Activated T-helper 17 cell treated with anti-CD3 and anti-CD28 coated beads, Interleukin-2, amount 50 U/mL, for 72 hours (primary cell): ENCODE results near the gene PPP1CC. TPM values are rescaled to one million over a fixed set of nuclear protein-coding genes. Genes with fewer than 3 reads are reported as not detected.
A peak's percentile ranks its signal among the peaks of the same experiment; 100 is the strongest.
"Not testable (repeated sequence)": the region's sequence is repeated elsewhere in the genome, so short reads cannot be mapped to it uniquely, and the experiment has no call there.

Source experiments
- ATAC-seq: fragments of 150-1000 bp; cut with Tn5 transposase; replicated peaks from 2 replicates; pipeline ENCODE4 v1.10.0; 2021; ENCODE audit warnings: mild to moderate bottlenecking, moderate library complexity
- H3K27ac Mint-ChIP-seq: one replicate; pipeline ENCODE4 v1.8.0; 2022; ENCODE audit warnings: mixed read lengths
- H3K27me3 Mint-ChIP-seq: one replicate; pipeline ENCODE4 v1.8.0; 2022; ENCODE audit warnings: mixed read lengths
- H3K36me3 Mint-ChIP-seq: one replicate; pipeline ENCODE4 v1.8.0; 2022; ENCODE audit warnings: low read depth, mild to moderate bottlenecking, mixed read lengths
- H3K4me1 Mint-ChIP-seq: one replicate; pipeline ENCODE4 v1.8.0; 2022; ENCODE audit warnings: mixed read lengths
- H3K4me3 Mint-ChIP-seq: one replicate; pipeline ENCODE4 v1.8.0; 2022; ENCODE audit warnings: mild to moderate bottlenecking, mixed read lengths
- H3K9me3 Mint-ChIP-seq: one replicate; pipeline ENCODE4 v1.8.0; 2022; ENCODE audit warnings: mixed read lengths
- total RNA-seq, 2 donors: library from RNA; stranded (reverse); gene quantifications; one replicate each; pipeline ENCODE4 v1.2.3, GENCODE V29; 2022

Gene PPP1CC
- total RNA-seq, 2 donors from 2014 or later: 185 to 259 TPM

- H3K27ac Mint-ChIP-seq: no peak overlapping the region
- H3K4me1 Mint-ChIP-seq: no peaks in the 10 kb centered on the region
- no peak for ATAC-seq
- no peaks in the 10 kb centered on the region for H3K27me3 Mint-ChIP-seq
- no peaks in the 10 kb centered on the region for H3K9me3 Mint-ChIP-seq
- H3K36me3 Mint-ChIP-seq: no peaks in the 10 kb centered on the region
- H3K4me3 Mint-ChIP-seq: no peak overlapping the region
Measured at GRCh38 chr12:110766311-110767154, 23.8 kb upstream of the PPP1CC start.

- not testable (repeated sequence) for H3K4me3 Mint-ChIP-seq, H3K36me3 Mint-ChIP-seq, H3K27me3 Mint-ChIP-seq, H3K27ac Mint-ChIP-seq, ATAC-seq, H3K9me3 Mint-ChIP-seq, H3K4me1 Mint-ChIP-seq
Measured at GRCh38 chr12:110765572-110765971, 22.9 kb upstream of the PPP1CC start.

- Mint-ChIP-seq H3K27ac (no peak overlapping the region), H3K36me3 (no peaks in the 10 kb centered on the region), H3K9me3 (no peaks in the 10 kb centered on the region), H3K4me3 (no peak overlapping the region), H3K4me1 (no peaks in the 10 kb centered on the region), H3K27me3 (no peaks in the 10 kb centered on the region)
- ATAC-seq: no peak
Measured at GRCh38 chr12:110765111-110765510, 22.4 kb upstream of the PPP1CC start.

- Mint-ChIP-seq H3K9me3 (no peaks in the 10 kb centered on the region), H3K27ac (no peak overlapping the region), H3K27me3 (no peaks in the 10 kb centered on the region), H3K4me1 (no peaks in the 10 kb centered on the region), H3K36me3 (no peaks in the 10 kb centered on the region), H3K4me3 (no peak overlapping the region)
- no peak for ATAC-seq
Measured at GRCh38 chr12:110763583-110763982, 20.9 kb upstream of the PPP1CC start.

GRCh38 chr12:110762891-110763290 is 20.2 kb upstream of the PPP1CC start:
- H3K4me1 Mint-ChIP-seq: no peaks in the 10 kb centered on the region
- H3K36me3 Mint-ChIP-seq: no peaks in the 10 kb centered on the region
- ATAC-seq: peak; percentile 40
- no peaks in the 10 kb centered on the region for H3K9me3 Mint-ChIP-seq
- H3K4me3 Mint-ChIP-seq: no peak overlapping the region
- H3K27ac Mint-ChIP-seq: no peak overlapping the region
- H3K27me3 Mint-ChIP-seq: no peaks in the 10 kb centered on the region

- H3K36me3 Mint-ChIP-seq: no peaks in the 10 kb centered on the region
- H3K9me3 Mint-ChIP-seq: no peaks in the 10 kb centered on the region
- H3K27ac Mint-ChIP-seq: no peak overlapping the region
- peak; percentile 50 for ATAC-seq
- no peaks in the 10 kb centered on the region for H3K4me1 Mint-ChIP-seq
- no peaks in the 10 kb centered on the region for H3K27me3 Mint-ChIP-seq
- H3K4me3 Mint-ChIP-seq: no peak overlapping the region
Measured at GRCh38 chr12:110760204-110760609, 17.5 kb upstream of the PPP1CC start.

- no peaks in the 10 kb centered on the region for H3K9me3 Mint-ChIP-seq
- no peak overlapping the region for H3K27ac Mint-ChIP-seq
- H3K27me3 Mint-ChIP-seq: no peaks in the 10 kb centered on the region
- ATAC-seq: no peak
- no peak overlapping the region for H3K4me3 Mint-ChIP-seq
- no peaks in the 10 kb centered on the region for H3K4me1 Mint-ChIP-seq
- no peaks in the 10 kb centered on the region for H3K36me3 Mint-ChIP-seq
Measured at GRCh38 chr12:110758922-110759321, 16.2 kb upstream of the PPP1CC start.

- ATAC-seq: no peak
- H3K27me3 Mint-ChIP-seq: no peaks in the 10 kb centered on the region
- no peaks in the 10 kb centered on the region for H3K36me3 Mint-ChIP-seq
- H3K4me1 Mint-ChIP-seq: no peaks in the 10 kb centered on the region
- no peak overlapping the region for H3K4me3 Mint-ChIP-seq
- H3K27ac Mint-ChIP-seq: no peak overlapping the region
- no peaks in the 10 kb centered on the region for H3K9me3 Mint-ChIP-seq
Measured at GRCh38 chr12:110756611-110757010, 13.9 kb upstream of the PPP1CC start.

GRCh38 chr12:110754101-110754793 is 11.6 kb upstream of the PPP1CC start:
- Mint-ChIP-seq H3K27ac (no peak overlapping the region), H3K27me3 (no peaks in the 10 kb centered on the region), H3K4me1 (no peaks in the 10 kb centered on the region), H3K9me3 (no peaks in the 10 kb centered on the region), H3K4me3 (no peak overlapping the region), H3K36me3 (no peaks in the 10 kb centered on the region)
- no peak for ATAC-seq

- no peak for ATAC-seq
- Mint-ChIP-seq H3K4me3 (no peak overlapping the region), H3K36me3 (no peaks in the 10 kb centered on the region), H3K9me3 (no peaks in the 10 kb centered on the region), H3K4me1 (no peaks in the 10 kb centered on the region), H3K27ac (no peak overlapping the region), H3K27me3 (no peaks in the 10 kb centered on the region)
Measured at GRCh38 chr12:110750784-110751461, 8.2 kb upstream of the PPP1CC start.

GRCh38 chr12:110746550-110746949 is 3.9 kb upstream of the PPP1CC start:
- no peaks in the 10 kb centered on the region for H3K27me3 Mint-ChIP-seq
- ATAC-seq: no peak
- no peak overlapping the region for H3K27ac Mint-ChIP-seq
- H3K4me1 Mint-ChIP-seq: peaks cover 13% of the 10 kb centered on the region
- no peak overlapping the region for H3K4me3 Mint-ChIP-seq
- H3K36me3 Mint-ChIP-seq: peaks cover 12% of the 10 kb centered on the region
- no peaks in the 10 kb centered on the region for H3K9me3 Mint-ChIP-seq

GRCh38 chr12:110745542-110746284 is 3.0 kb upstream of the PPP1CC start:
- peaks cover 13% of the 10 kb centered on the region for H3K4me1 Mint-ChIP-seq

GRCh38 chr12:110744601-110745264 is 2.0 kb upstream of the PPP1CC start:
- Mint-ChIP-seq H3K9me3 (no peaks in the 10 kb centered on the region), H3K36me3 (peaks cover 30% of the 10 kb centered on the region), H3K4me3 (no peak overlapping the region), H3K4me1 (peaks cover 18% of the 10 kb centered on the region), H3K27me3 (no peaks in the 10 kb centered on the region), H3K27ac (no peak overlapping the region)
- no peak for ATAC-seq

More at GRCh38 chr12:110745542-110746284, 3.0 kb upstream of the PPP1CC start:
- Mint-ChIP-seq H3K27ac (no peak overlapping the region), H3K9me3 (no peaks in the 10 kb centered on the region), H3K4me3 (no peak overlapping the region), H3K36me3 (peaks cover 21% of the 10 kb centered on the region), H3K27me3 (no peaks in the 10 kb centered on the region)
- no peak for ATAC-seq

- no peaks in the 10 kb centered on the region for H3K27me3 Mint-ChIP-seq
- H3K9me3 Mint-ChIP-seq: no peaks in the 10 kb centered on the region
- peak overlapping the region; percentile 96 for H3K4me3 Mint-ChIP-seq
- peak overlapping the region; percentile 18 for H3K27ac Mint-ChIP-seq
- peaks cover 36% of the 10 kb centered on the region for H3K36me3 Mint-ChIP-seq
- H3K4me1 Mint-ChIP-seq: peaks cover 23% of the 10 kb centered on the region
- ATAC-seq: no peak
Measured at GRCh38 chr12:110744151-110744571, 1.5 kb upstream of the PPP1CC start.
